Fibroblast of the aortic adventitia (primary cell): Measurements from ENCODE around the gene FOXB1. TPM values are rescaled to one million over a fixed set of nuclear protein-coding genes. Genes with fewer than 3 reads are reported as not detected.
A peak's percentile ranks its signal among the peaks of the same experiment; 100 is the strongest.

Experiments used
- DNase-seq: peaks from one replicate; pipeline ENCODE4 v3.0.0-alpha.2; 2010; ENCODE audit warnings: low read depth
- H3K4me3 ChIP-seq: 2 replicates; pipeline ENCODE4 v1.5.1; 2011; ENCODE audit warnings: low read depth, mild to moderate bottlenecking, control low read depth, low read length, moderate library complexity
- CTCF ChIP-seq: IDR thresholded peaks from 2 replicates; pipeline ENCODE4 v1.5.1; 2011; ENCODE audit warnings: mild to moderate bottlenecking, low read length, control low read depth, inconsistent platforms; ENCODE audit not compliant: insufficient read depth
- total RNA-seq: library from RNA; depleted of rRNA; stranded (reverse); fragments of >200 nt; gene quantifications from 2 replicates; pipeline ENCODE4 v1.2.3, GENCODE V29; 2012; ENCODE audit warnings: low replicate concordance

The FOXB1 gene
- total RNA-seq, 1 donor, result not detected

DNA sequence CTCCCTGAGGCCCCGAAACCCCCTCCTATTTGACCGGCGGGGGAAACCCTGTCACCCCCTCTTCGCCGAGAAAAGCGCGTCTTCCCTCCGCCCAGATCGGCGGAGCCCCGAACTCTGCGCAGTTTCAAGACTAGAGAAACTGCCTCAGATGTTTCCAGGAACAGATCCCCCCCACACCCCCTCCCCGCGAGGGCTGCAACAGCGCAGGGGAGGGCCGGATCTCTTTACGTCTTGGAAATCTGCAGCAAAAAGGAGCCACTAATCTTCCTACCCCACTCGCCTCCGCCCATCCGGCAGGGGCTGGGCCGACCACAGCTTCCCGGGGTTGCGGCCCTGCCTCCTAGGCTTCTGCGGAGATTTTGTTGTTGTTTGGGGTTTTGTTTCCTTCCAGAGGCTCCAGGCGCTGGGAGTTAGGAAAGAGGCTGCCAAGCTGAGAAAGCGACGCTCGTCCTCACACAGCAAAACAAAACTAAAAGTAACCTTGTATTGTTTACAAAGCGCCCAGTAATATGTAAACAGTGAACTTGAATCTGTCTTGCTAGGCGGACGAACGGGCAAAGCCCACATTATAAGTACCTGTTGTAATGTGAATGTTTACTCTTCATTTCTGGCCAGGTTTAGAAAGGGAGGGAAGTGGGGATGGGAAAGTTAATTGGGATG is 2.2 kb downstream of the FOXB1 start:
- peak overlapping the region; percentile 42 for H3K4me3 ChIP-seq
- no peak for TF ChIP-seq CTCF
- DNase-seq, result peak; percentile 21

DNA sequence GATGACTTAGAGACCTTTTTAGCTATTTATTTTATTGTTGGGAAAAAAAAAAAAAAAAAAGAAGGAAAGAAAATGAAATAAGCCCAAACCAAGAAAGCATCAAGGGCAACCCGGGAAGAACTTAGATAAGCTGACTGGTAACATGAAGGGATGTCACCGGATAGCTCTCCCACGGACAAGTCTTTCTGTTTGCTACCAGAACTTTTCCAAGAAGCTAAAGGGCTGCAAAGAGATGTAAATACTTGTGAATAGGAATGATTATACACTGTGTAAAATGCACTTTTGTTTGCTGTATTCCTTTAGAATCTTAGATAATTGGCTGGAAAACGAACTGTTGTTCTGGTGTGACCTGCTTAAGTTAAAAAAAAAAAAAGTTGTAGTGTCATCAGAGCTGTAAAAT is 2.8 kb downstream of the FOXB1 start:
- H3K4me3 ChIP-seq, result no peak overlapping the region
- no peak for DNase-seq
- TF ChIP-seq CTCF, result no peak

DNA sequence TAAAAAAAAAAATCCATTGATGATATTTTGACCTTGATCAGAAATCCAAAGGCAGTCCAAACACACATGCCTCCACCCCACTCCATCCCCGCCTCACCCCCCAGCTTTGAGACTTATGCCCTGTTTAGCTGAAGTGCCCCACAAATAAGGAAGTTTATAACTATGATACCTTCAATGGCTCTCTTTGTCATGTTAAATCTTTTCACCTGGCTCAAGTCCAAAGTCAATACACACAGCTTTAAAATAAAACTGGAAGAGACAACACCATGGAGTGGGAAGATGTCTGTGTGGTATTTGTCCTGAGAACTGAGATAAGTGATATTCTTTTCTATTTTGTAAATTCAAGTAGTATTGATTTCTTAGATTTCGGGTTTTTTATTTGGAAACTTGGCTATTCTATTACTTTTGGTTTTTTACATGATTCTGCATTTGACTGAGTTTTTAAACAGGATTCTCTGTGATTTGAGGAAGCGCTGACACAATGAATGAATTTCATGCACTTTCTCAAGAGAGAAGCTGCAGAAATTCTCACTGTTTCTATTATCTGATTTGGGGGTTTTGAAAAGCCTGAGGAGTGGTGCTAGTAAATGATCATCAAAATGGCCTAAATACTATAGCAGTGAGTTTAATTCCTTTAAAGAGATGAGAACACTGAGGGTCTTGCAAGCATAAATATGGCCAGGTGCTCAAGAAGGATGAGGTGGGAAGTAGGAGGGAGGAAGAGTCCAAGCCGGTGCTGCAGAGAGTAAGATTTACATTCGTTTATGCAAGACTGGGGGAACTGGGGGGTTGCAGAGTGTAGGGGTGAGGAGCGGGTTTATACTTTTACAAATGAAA is 5.2 kb downstream of the FOXB1 start:
- no peak for DNase-seq
- H3K4me3 ChIP-seq, result no peak overlapping the region
- no peak for TF ChIP-seq CTCF

- DNase-seq, result no peak
- no peak overlapping the region for H3K4me3 ChIP-seq
- TF ChIP-seq CTCF, result no peak
Observed at GRCh38 chr15:60009980-60010732, 6.0 kb downstream of the FOXB1 start.

GRCh38 chr15:60010858-60011257 is 6.7 kb downstream of the FOXB1 start:
- no peak for DNase-seq
- no peak overlapping the region for H3K4me3 ChIP-seq
- TF ChIP-seq CTCF, result no peak

GRCh38 chr15:60012695-60013094 is 8.6 kb downstream of the FOXB1 start:
- no peak for TF ChIP-seq CTCF
- no peak for DNase-seq
- H3K4me3 ChIP-seq, result no peak overlapping the region
